Trophoblast cell (in vitro differentiated cells and primary cell): Measurements from ENCODE around the gene FEV.

Experiments
- DNase-seq, 2 donors: peaks; one replicate each; pipeline ENCODE4 v3.0.0-alpha.2; 2016
- H2AFZ ChIP-seq: 2 replicates; pipeline ENCODE4 v1.6.1; 2013; ENCODE audit warnings: low read length, moderate library complexity, mild to moderate bottlenecking; ENCODE audit not compliant: insufficient read depth, poor library complexity
- H2AK5ac ChIP-seq: 2 replicates; pipeline ENCODE4 v1.6.1; 2013; ENCODE audit warnings: mild to moderate bottlenecking, low read length
- H2BK120ac ChIP-seq: 2 replicates; pipeline ENCODE4 v1.6.1; 2013; ENCODE audit warnings: low read length, mild to moderate bottlenecking, moderate library complexity; ENCODE audit not compliant: insufficient read depth, poor library complexity
- H2BK12ac ChIP-seq: 2 replicates; pipeline ENCODE4 v1.6.1; 2013; ENCODE audit warnings: mild to moderate bottlenecking, low read length, moderate library complexity
- H2BK5ac ChIP-seq: 2 replicates; pipeline ENCODE4 v1.6.1; 2013; ENCODE audit warnings: low read length, low read depth, moderate library complexity, mild to moderate bottlenecking; ENCODE audit not compliant: poor library complexity
- H3K14ac ChIP-seq: 2 replicates; pipeline ENCODE4 v1.6.1; 2013; ENCODE audit warnings: mild to moderate bottlenecking, low read length
- H3K18ac ChIP-seq: 2 replicates; pipeline ENCODE4 v1.6.1; 2013; ENCODE audit warnings: mild to moderate bottlenecking, low read length
- H3K23ac ChIP-seq: 2 replicates; pipeline ENCODE4 v1.6.1; 2013; ENCODE audit warnings: low read length
- H3K27ac ChIP-seq: 2 replicates; pipeline ENCODE4 v1.5.1; 2013; ENCODE audit warnings: low read depth, mild to moderate bottlenecking, inconsistent platforms, low read length, moderate library complexity
- H3K27me3 ChIP-seq: 2 replicates; pipeline ENCODE4 v1.6.1; 2013; ENCODE audit warnings: inconsistent platforms, mild to moderate bottlenecking, low read length, moderate library complexity; ENCODE audit not compliant: insufficient read depth
- H3K36me3 ChIP-seq, 2 experiments: 1 replicate in 1 of 2; 2 replicates in 1 of 2; pipeline ENCODE4 v1.6.1; 2013; ENCODE audit warnings: low read length in 2 of 2, mild to moderate bottlenecking in 2 of 2, moderate library complexity in 1 of 2; ENCODE audit not compliant: insufficient read depth in 2 of 2, control insufficient read depth in 1 of 2
- H3K4ac ChIP-seq: 2 replicates; pipeline ENCODE4 v1.6.1; 2013; ENCODE audit warnings: low read depth, mild to moderate bottlenecking, low read length, moderate library complexity
- H3K4me1 ChIP-seq, 2 experiments: 1 replicate in 1 of 2; 2 replicates in 1 of 2; pipeline ENCODE4 v1.6.1; 2013; ENCODE audit warnings: low read length in 2 of 2, mild to moderate bottlenecking in 2 of 2, moderate library complexity in 1 of 2; ENCODE audit not compliant: insufficient read depth in 2 of 2, control insufficient read depth in 1 of 2
- H3K4me2 ChIP-seq: 2 replicates; pipeline ENCODE4 v1.6.1; 2013; ENCODE audit warnings: inconsistent platforms, mild to moderate bottlenecking, low read length, moderate library complexity
- H3K4me3 ChIP-seq: 2 replicates; pipeline ENCODE4 v1.5.1; 2013; ENCODE audit warnings: mild to moderate bottlenecking, low read depth, low read length, inconsistent platforms
- H3K79me1 ChIP-seq: one replicate; pipeline ENCODE4 v1.6.1; 2013; ENCODE audit warnings: low read length
- H3K79me2 ChIP-seq: 2 replicates; pipeline ENCODE4 v1.6.1; 2013; ENCODE audit warnings: low read length, mild to moderate bottlenecking; ENCODE audit not compliant: control insufficient read depth, insufficient read depth, poor library complexity
- H3K9ac ChIP-seq: 2 replicates; pipeline ENCODE4 v1.6.1; 2013; ENCODE audit warnings: mild to moderate bottlenecking, low read length
- H3K9me3 ChIP-seq: 2 replicates; pipeline ENCODE4 v1.6.1; 2013; ENCODE audit warnings: low read depth, mild to moderate bottlenecking, control low read depth, inconsistent platforms, low read length; ENCODE audit not compliant: insufficient read depth
- H4K12ac ChIP-seq: 2 replicates; pipeline ENCODE4 v1.6.1; 2013; ENCODE audit warnings: low read depth, mild to moderate bottlenecking, low read length, moderate library complexity
- H4K8ac ChIP-seq: 2 replicates; pipeline ENCODE4 v1.6.1; 2013; ENCODE audit warnings: low read depth, mild to moderate bottlenecking, low read length, moderate library complexity
- H4K91ac ChIP-seq: one replicate; pipeline ENCODE4 v1.6.1; 2013; ENCODE audit warnings: low read depth, mild to moderate bottlenecking, low read length, moderate library complexity
- WGBS: extraction: QIAGEN DNeasy Blood & Tissue Kit; methylation state at CpG from one replicate; pipeline ENCODE4 v1.1.7; 2013; ENCODE audit warnings: missing lambda C conversion rate; ENCODE audit not compliant: insufficient read length, insufficient coverage; ENCODE audit errors: extremely low coverage; 5-methylcytosine and 5-hydroxymethylcytosine counted together

Gene FEV

GRCh38 chr2:218998414-218999002, 13.5 kb upstream of the FEV start:
- Histone ChIP-seq H4K12ac (no peak overlapping the region), H3K79me2 (no peaks in the 10 kb centered on the region), H3K23ac (no peak overlapping the region), H3K4me2 (no peak overlapping the region), H3K79me1 (no peaks in the 10 kb centered on the region), H2BK5ac (no peak overlapping the region), H3K4me3 (no peak overlapping the region), H3K4ac (no peak overlapping the region), H2AK5ac (no peak overlapping the region), H3K36me3 (no peaks in the 10 kb centered on the region), H3K27ac (no peak overlapping the region), H4K8ac (no peak overlapping the region), H2AFZ (no peak overlapping the region), H3K27me3 (peaks cover 63% of the 10 kb centered on the region), H2BK12ac (no peak overlapping the region), H3K14ac (no peak overlapping the region), H4K91ac (no peak overlapping the region), H3K4me1 (peaks cover 23 to 30% of the 10 kb centered on the region in 2 experiments), H3K9me3 (peaks cover 4% of the 10 kb centered on the region), H2BK120ac (no peak overlapping the region), H3K9ac (no peak overlapping the region), H3K18ac (no peak overlapping the region)
- WGBS = no CpG with 5 or more reads among the region's 12 CpGs
- DNase-seq = no peak

GRCh38 chr2:218997731-218998130, 12.7 kb upstream of the FEV start:
- Histone ChIP-seq H2AK5ac (no peak overlapping the region), H2AFZ (no peak overlapping the region), H3K4ac (no peak overlapping the region), H3K18ac (no peak overlapping the region), H3K27me3 (peaks cover 63% of the 10 kb centered on the region), H2BK12ac (no peak overlapping the region), H3K79me2 (no peaks in the 10 kb centered on the region), H3K27ac (no peak overlapping the region), H3K36me3 (no peaks in the 10 kb centered on the region), H3K4me1 (peaks cover 22 to 30% of the 10 kb centered on the region in 2 experiments), H3K14ac (no peak overlapping the region), H2BK120ac (no peak overlapping the region), H3K4me2 (no peak overlapping the region), H4K12ac (no peak overlapping the region), H3K4me3 (no peak overlapping the region), H4K8ac (no peak overlapping the region), H3K9me3 (peaks cover 9% of the 10 kb centered on the region), H3K23ac (no peak overlapping the region), H4K91ac (no peak overlapping the region), H3K9ac (no peak overlapping the region), H2BK5ac (no peak overlapping the region), H3K79me1 (no peaks in the 10 kb centered on the region)
- no peak for DNase-seq
- WGBS = no CpG with 5 or more reads among the region's 2 CpGs

- no peak overlapping the region for H3K14ac ChIP-seq
- H2AFZ ChIP-seq = no peak overlapping the region
- no peak overlapping the region for H2BK5ac ChIP-seq
- H3K36me3 ChIP-seq = no peaks in the 10 kb centered on the region
- no peaks in the 10 kb centered on the region for H3K79me2 ChIP-seq
- H2BK120ac ChIP-seq = no peak overlapping the region
- no peak overlapping the region for H3K18ac ChIP-seq
- H3K23ac ChIP-seq = no peak overlapping the region
- DNase-seq = no peak
- H4K8ac ChIP-seq = no peak overlapping the region
- no peak overlapping the region for H2BK12ac ChIP-seq
- peaks cover 9% of the 10 kb centered on the region for H3K9me3 ChIP-seq
- no peak overlapping the region for H3K4me2 ChIP-seq
- H3K4me1 ChIP-seq = peaks cover 16 to 26% of the 10 kb centered on the region in 2 experiments
- H4K91ac ChIP-seq = no peak overlapping the region
- WGBS = no CpG with 5 or more reads among the region's 4 CpGs
- no peak overlapping the region for H3K9ac ChIP-seq
- H3K79me1 ChIP-seq = no peaks in the 10 kb centered on the region
- H3K27ac ChIP-seq = no peak overlapping the region
- no peak overlapping the region for H2AK5ac ChIP-seq
- H4K12ac ChIP-seq = no peak overlapping the region
- no peak overlapping the region for H3K4me3 ChIP-seq
- H3K27me3 ChIP-seq = peaks cover 63% of the 10 kb centered on the region
- no peak overlapping the region for H3K4ac ChIP-seq
Observed at GRCh38 chr2:218996937-218997336, 12.0 kb upstream of the FEV start.

GRCh38 chr2:218995972-218996711, 11.2 kb upstream of the FEV start:
- Histone ChIP-seq H4K8ac (peak overlapping the region; percentile 36), H2BK120ac (no peak overlapping the region), H4K12ac (no peak overlapping the region), H3K4me2 (peak overlapping the region; percentile 68), H3K4me1 (peaks cover 13 to 26% of the 10 kb centered on the region in 2 experiments), H3K4me3 (no peak overlapping the region), H3K79me2 (no peaks in the 10 kb centered on the region), H3K18ac (no peak overlapping the region), H3K27me3 (peaks cover 63% of the 10 kb centered on the region), H3K14ac (no peak overlapping the region), H3K23ac (no peak overlapping the region), H4K91ac (no peak overlapping the region), H3K27ac (no peak overlapping the region), H2BK5ac (no peak overlapping the region), H3K36me3 (no peaks in the 10 kb centered on the region), H3K4ac (no peak overlapping the region), H2AFZ (peak overlapping the region; percentile 63), H3K79me1 (no peaks in the 10 kb centered on the region), H2AK5ac (no peak overlapping the region), H3K9ac (no peak overlapping the region), H3K9me3 (peaks cover 13% of the 10 kb centered on the region), H2BK12ac (no peak overlapping the region)
- DNase-seq = peak; percentile 78 to 90
- WGBS = no CpG with 5 or more reads among the region's 43 CpGs
